PFSK-1 (cell line): ENCODE results near the gene CARMIL1.

Experiments
- POLR2AphosphoS5 ChIP-seq: IDR thresholded peaks from 2 replicates; pipeline ENCODE4 v1.6.1; 2012; ENCODE audit warnings: low read depth, mild to moderate bottlenecking, control low read depth, low read length, moderate library complexity
- REST ChIP-seq, 2 experiments: IDR thresholded peaks; 2 replicates each; pipeline versions ENCODE4 v1.6.1 to v1.8.0; 2011 to 2012; ENCODE audit warnings: low read depth in 2 of 2, low read length in 2 of 2, control low read depth in 1 of 2, inconsistent platforms in 1 of 2, mild to moderate bottlenecking in 1 of 2, moderate library complexity in 1 of 2; ENCODE audit not compliant: insufficient read depth in 1 of 2

GRCh38 chr6:25613415-25613814 is 334.2 kb downstream of the CARMIL1 start:
- no peak for TF ChIP-seq POLR2AphosphoS5
- TF ChIP-seq REST (IDR thresholded peaks at IDR 0.05; ENCODE audit: insufficient read depth in 1 of 2, low read depth in 2 of 2, low read length in 2 of 2): no peak
